Measurements from ENCODE around the gene GLYR1.

GLYR1 gene

DNA sequence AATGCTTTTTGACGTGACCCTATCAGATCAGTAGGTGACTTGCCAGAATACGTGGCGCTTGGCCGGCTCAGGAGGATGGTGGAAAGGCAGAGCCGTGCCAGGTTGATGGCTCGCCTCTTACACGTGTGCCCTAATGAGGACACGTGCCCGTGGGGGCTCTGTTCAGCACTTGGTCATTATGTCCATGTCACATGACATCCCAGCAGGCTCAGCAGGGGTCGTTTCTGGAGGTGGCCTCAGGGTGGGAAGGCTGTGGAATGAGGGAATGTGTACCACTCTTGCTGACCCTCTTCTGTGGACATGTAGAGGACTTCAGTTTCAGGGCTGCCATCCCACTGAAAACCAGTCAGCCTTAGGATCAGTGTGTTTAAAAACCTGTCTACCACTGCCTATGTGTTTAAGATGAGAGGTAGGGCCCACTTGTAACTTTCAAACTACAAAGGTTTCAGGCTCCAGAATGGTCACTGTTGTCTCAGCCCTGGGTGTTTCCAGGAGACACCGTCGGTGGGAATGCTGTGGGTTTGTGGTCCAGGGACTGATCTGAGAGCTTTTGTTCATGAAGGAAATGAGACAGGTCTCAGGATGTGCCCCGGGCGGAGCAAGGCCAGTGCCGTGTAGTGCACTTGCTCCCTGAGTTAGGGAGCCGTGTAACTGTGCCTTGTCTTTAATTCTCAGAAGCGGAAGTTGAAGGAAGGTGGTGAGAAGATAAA, 12.3 kb upstream of the GLYR1 start:
- no peak for DNase-seq (ENCODE audit: extremely low read depth, low read depth)
- TF ChIP-seq, protein P1, sequence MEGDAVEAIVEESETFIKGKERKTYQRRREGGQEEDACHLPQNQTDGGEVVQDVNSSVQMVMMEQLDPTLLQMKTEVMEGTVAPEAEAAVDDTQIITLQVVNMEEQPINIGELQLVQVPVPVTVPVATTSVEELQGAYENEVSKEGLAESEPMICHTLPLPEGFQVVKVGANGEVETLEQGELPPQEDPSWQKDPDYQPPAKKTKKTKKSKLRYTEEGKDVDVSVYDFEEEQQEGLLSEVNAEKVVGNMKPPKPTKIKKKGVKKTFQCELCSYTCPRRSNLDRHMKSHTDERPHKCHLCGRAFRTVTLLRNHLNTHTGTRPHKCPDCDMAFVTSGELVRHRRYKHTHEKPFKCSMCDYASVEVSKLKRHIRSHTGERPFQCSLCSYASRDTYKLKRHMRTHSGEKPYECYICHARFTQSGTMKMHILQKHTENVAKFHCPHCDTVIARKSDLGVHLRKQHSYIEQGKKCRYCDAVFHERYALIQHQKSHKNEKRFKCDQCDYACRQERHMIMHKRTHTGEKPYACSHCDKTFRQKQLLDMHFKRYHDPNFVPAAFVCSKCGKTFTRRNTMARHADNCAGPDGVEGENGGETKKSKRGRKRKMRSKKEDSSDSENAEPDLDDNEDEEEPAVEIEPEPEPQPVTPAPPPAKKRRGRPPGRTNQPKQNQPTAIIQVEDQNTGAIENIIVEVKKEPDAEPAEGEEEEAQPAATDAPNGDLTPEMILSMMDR (IDR thresholded peaks at IDR 0.05; ENCODE audit: low read depth, low read length) = no peak

DNA sequence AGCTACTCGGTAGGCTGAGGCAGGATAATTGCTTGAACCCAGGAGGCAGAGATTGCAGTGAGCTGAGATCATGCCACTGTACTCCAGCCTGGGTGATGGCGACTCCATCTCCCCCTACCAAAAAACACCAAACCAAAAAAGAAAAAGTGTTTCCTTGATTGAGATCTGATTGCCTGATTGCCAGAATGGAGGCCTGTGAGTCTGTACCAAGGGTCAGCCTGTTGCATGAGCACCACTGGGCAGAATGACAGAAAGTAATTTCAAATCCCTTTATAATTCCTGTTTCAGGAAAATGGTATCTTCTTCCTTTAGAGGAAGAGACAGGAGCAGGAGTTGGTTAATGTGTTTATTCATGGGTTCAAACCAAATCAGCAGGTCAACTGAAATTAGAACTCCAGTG, 8.7 kb upstream of the GLYR1 start:
- TF ChIP-seq, protein P1 (IDR thresholded peaks at IDR 0.05; ENCODE audit: low read depth, low read length) = no peak
- no peak for DNase-seq (ENCODE audit: extremely low read depth, low read depth)

DNA sequence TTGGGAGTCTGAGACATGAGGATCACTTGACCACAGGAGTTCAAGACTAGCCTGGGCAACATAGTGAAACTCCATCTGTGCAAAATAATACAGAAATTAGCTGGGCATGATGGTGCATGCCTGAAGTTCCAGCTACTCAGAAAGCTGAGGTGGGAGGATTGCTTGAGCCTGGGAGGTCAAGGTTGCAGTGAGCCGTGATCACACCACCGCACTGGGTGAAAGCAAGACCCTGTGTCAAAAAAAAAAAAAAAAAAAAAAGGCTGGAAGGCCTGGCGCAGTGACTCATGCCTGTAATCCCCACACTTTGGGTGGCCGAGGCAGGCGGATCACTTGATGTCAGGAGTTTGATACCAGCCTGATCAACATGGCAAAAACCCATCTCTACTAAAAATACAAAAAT, 8.3 kb upstream of the GLYR1 start:
- TF ChIP-seq, protein P1 (IDR thresholded peaks at IDR 0.05; ENCODE audit: low read depth, low read length) = no peak
- DNase-seq (ENCODE audit: extremely low read depth, low read depth) = no peak

DNA sequence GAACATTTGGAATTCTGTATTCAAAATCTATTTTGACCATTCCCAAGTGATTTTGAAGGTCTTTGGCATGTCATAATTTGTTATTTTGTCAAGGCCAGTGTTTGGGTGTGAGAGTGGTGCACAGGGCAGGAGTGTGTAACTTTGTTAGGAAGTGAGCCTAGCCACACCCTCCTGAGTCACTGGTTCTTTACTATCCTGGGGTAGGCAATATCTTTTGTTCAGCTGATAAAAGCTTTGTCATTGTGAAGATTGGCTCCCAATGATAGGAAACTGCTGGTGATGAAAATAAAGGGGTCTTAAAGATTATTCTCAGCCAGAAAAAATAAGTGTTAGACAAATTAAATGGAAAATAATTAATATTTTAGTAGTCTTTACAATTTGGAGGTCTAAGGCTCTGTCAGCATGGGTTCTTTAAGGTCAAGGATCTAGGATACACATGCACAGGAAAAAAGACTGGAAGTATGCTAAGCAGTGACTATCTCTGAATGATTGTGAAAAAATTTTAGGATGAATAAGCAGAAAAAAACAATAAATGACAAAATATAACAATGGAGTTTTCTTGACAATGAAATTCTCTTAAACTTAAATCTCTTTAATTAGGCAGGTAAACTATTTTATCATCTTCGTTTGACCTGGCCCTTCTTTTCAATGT, 5.3 kb upstream of the GLYR1 start:
- no peak for DNase-seq (ENCODE audit: extremely low read depth, low read depth)
- TF ChIP-seq, protein P1 (IDR thresholded peaks at IDR 0.05; ENCODE audit: low read depth, low read length) = no peak

DNA sequence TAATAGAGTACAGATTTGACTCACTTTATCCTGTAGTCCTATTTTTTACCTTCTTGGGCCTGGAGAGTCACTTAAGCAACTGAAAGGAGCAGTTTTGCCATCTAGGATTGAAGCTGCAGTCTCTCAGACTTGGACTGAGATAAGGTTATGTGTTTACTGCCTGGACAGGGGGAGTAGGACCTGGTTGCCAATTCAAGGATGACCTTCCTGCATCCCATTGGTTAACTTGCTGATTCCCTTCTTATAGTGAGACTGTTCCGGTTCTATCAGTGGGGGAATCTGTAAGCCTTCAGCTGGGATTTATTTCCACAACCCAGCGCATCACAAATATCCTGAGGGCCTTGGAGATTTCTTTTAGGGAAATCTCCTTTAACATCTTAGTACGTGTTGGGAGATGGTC, 3.1 kb upstream of the GLYR1 start:
- TF ChIP-seq, protein P1 (IDR thresholded peaks at IDR 0.05; ENCODE audit: low read depth, low read length) = no peak

DNA sequence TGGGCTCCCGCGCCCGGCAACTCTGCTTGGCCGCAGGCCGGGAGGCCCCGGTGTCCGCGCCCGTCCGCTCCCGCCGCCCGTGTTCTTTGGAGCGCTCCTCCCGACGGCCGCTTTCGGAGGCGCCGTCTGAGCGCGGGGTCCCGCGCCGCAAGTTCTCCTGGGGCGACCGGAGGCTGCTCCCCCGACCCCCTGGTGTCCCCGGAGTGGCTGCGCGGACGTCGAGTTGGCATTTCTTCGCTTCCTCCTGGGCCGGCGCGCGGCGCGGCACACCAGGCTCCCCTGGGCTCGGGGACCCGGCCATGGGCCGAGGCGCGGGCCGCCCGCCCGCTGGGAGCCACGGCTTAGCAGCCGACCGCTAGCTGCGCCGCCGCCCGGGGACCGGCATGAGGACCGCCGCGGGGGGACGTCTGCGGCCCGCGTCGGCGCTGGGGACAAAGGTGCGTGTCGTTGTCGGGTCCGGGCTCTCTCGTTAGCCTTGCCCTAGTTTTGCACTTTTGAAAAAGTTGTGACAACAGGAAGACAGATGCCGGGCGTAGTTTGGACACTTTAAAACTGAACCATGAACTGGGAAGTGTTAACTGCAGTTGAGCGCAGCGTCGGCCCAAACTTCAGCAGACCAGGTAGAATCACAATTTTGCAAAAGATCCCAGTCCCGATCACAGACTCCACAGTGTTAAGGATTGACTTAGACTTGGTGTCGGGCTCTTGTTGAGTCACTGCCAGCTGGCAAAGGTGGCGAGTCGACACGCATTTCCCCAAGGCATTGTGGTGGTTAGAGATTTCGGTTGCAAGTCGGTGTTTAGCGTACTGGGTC, 893 bp upstream of the GLYR1 start:
- TF ChIP-seq, protein P1 (IDR thresholded peaks at IDR 0.05; ENCODE audit: low read depth, low read length) = no peak
- DNase-seq (ENCODE audit: extremely low read depth, low read depth) = peak; percentile 19

More for the DNA sequence above, 3.1 kb upstream of the GLYR1 start:
- DNase-seq (ENCODE audit: extremely low read depth, low read depth) = no peak

DNA sequence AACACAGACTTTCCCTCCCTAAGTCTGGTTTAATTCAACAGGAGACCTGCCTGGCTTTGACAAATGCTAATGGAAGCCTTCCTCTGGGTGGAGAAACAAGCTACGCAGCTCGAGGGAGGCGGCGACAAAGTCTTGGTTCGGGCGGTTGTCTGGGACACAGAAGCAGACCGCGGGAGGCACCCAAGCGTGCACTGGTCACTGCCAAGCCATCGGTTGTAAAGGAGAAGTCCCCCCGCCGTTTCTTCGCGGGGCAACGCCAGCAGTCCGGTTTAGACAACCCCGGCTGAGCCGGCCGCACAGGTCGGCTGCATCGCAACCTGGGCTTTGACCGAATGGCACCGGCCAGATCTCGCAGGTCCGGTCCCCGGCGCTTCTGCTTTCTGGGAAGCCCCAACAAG, 586 bp downstream of the GLYR1 start:
- TF ChIP-seq, protein P1 (IDR thresholded peaks at IDR 0.05; ENCODE audit: low read depth, low read length) = no peak
- no peak for DNase-seq (ENCODE audit: extremely low read depth, low read depth)

Measured in AG09319 (cell line).